HG03342 (cell line): ENCODE measurements around the gene FTCD.
"Not testable (repeated sequence)": the region's sequence is repeated elsewhere in the genome, so short reads cannot be mapped to it uniquely, and the experiment has no call there.

ENCODE experiments used
- ATAC-seq: cut with Tn5 transposase; IDR thresholded peaks from one replicate; pipeline ENCODE4 v1.9.1; 2021; ENCODE audit warnings: mild to moderate bottlenecking, moderate library complexity; ENCODE audit not compliant: unreplicated experiment

FTCD gene

DNA sequence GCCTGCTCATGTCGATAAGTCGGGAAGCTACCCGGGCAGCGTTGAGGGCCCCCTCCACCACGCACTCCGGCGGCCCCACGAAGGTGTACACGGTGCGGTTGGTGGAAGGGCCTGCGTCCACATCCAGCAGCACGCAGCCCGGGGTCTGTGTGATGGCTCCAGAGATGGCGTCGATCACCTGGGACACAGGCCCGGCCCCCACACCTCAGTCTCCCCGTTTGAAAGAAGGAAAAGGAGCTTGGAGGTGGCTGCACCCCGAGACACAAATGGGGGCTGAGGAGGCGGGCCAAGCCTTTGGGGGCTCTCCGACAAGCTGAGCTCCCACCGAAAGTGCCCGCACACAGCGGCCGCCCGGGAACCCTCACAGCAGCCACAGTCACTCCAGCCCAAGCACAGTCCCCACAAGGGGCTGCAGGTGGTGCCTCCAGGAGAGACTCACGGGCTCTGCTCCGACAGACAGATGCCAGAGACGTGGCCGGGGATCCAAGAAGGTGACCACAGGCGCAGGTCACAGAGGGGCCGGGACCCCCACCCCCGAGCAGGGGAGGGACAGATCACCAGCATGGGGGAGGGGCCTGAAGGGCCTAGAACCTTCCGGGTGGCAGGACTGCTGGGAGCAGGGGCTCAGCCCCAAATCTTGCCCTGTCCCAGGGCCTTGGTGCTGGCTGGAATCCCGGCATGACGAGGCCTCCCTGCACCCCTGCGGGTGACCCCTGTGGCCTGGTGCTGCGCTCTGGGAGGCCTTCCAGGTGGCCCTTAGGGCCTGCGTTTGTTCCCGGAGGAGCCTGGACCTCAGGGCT, 1.0 kb downstream of the FTCD start:
- no peak for ATAC-seq

DNA sequence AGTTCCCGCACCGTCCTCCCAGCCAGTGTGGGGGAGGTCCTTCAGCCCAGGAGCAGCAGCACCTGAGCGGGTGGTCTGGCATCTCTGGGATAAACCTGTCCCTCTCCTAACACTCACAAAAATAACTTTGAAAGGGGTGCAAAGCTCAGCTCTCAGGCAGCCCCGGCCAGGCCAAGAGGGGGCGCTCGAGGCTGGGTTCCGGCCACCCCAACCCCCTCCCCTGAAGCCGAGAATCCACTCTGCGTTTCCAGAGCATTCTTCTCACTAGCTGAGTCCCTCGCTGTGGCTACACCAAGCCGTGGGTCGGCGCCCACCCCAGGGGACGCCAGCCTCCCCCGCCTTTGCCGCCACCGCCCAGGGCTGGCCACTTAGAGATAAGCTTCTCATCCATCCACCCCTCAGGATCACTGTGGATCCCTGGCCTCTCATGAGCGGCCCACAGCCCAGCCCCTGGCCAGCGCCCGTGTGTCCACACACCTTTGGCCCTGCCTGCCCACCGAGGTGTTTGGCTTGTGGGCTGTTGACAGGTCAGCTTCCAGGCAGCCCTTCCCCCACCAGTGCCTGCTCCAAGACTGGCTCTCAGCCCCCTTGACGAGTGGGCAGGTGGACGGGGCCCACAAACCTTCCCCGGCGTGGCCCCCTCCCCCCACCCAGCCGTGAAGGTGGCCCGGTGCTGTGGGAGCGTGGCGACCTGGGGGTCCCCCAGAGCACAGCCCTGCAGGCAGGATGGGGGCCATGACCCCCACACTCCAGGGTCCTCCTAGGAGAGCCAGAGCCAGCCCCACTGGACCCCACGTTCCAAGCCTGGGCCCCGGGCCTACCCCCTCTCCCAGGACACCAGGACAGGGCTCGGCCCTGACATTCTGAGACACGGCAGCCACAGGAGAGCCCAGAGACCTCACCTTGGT, 1.9 kb downstream of the FTCD start:
- ATAC-seq = no peak

DNA sequence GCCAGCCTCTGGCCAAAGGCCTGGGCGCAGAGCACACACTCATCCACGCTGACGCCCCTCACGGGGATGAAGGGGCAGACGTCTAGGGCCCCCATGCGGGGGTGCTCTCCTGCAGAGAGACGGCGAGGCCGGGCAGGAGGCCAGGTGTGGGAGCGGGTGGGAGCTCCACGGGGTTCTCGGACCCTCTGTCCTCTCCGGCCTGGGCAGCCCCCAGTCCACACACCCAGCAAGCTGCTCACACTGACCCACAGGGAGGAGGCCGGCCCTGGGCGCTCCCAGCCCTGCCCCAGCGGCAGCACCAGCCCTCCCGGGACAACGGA, 2.5 kb downstream of the FTCD start:
- no peak for ATAC-seq

DNA sequence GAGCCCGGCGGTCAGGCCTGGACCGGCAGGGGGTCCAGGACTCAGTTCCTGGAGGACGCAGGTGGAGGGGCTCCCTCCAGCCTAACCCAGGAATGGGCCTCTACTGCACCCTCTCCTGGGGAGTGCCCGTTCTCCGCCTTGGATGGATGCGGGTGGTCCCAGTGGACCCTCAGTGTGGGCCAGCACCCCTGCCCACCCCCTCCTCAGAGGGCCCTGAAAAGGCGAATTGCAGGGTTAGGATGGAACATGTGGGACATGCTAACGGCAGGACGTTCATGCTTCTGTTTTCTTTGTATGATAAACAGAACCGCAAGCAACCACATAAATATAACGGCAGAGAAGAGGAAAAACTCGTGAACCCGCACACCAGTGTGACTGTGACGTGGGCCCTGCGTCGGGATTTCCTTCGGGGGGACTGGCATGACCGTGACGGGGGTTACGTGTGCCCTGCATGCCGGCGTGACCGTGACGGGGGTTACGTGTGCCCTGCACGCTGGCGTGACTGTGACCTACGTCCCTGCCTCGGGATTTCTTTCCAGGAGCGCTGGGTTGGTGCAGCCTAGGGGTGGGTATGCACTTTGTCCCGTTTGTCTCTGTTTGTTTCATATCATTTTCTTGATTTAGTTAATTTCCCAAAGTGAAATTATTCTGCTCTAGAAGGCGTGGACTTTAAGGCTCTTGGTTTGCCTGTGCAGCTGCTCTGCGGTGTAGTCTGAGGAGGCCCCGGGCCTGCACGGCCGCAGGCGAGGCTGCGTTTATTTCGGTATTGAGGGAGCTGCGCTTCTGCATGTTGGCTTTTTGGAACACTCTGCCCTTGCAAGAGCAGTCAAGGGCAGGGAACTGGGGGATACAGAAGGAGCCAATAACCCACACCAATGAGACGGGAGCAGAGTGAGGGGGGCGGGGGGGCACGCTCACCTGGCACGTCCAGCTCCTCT, 3.1 kb downstream of the FTCD start:
- ATAC-seq = no peak

DNA sequence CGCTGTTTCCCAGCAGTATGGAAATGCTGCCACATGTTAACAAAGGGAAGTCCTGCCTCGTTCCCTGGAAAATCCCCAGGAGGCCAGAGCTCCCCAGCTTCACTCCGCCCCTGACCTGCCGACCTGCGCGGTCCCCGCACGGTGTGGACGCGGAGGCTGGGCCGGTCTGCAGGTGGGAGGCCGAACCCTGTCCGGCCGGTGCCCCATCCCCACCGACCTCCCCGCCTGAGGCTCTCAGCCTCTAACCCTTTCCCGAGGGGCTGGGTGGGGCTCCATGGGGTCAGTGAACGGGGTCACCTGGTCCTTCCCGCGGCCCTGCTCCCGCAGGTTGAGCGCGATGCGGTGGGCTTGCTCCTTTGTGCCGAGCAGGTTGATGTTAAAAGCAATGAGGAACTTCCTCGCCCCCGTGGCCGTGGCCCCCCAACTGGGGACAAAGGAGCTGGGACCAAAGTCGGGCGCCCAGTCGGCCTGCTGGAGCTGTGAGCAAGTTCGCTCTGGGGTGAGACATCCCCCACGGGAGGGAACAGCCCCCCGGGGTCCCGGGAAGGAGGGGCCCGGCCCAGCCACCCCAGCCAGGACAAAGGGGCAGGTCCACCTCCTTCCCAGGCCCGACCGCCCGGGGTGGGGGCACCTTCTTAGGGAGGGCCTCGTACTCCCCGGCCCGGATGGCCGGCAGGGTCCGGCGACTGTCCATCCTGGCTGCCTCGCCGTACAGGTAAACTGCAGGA, 4.0 kb downstream of the FTCD start:
- no peak for ATAC-seq

DNA sequence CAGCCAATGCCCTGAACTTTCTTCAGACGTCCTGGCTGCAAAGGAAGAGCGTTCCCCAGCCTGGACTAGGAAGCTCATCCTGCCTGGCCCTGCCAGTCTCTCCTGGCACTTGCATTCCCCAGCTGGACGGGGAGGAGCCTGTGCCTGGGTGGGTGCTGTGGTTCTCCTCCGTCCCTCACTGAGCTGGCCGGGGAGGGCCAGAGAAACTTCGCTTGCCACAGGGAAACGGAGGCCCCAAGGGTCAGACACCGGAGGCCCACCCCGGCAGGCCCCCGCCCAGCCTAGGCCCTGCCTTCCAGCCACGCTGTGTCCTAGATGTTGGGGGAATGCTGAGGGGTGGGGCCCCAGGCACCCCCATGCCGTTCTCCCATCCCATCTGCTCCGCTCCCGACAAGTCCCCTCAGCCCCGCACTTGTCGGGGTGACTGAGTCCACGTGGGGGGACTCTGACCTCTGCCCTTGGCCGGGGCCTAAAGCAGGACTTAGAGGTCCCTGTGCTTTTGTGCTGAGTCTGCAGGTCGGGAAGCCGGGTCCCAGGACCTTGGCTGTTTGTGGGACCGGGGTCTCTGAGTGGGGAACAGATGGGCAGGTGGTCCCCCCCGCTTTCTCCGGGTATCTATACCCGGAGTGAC, 4.8 kb downstream of the FTCD start:
- ATAC-seq = no peak

DNA sequence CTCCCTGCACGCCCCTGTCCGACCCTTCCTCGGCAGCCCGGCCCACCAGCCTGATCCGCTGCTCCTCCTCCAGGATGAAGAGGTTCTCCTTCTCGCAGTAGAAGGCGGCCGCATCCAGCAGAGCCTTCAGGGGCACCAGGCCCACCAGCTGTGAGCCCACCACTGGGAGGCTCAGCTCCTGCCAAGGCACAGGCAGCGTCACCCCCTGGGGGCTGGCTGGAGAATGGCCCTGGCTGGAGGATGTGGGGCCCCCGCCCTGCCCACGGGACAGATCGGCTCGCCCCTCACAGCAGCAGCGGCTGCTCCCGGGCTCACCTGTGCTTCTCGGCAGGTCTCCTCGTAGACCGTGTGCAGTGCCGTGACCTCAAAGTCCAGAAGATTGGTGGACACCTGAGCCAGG, 5.3 kb downstream of the FTCD start:
- ATAC-seq = no peak

DNA sequence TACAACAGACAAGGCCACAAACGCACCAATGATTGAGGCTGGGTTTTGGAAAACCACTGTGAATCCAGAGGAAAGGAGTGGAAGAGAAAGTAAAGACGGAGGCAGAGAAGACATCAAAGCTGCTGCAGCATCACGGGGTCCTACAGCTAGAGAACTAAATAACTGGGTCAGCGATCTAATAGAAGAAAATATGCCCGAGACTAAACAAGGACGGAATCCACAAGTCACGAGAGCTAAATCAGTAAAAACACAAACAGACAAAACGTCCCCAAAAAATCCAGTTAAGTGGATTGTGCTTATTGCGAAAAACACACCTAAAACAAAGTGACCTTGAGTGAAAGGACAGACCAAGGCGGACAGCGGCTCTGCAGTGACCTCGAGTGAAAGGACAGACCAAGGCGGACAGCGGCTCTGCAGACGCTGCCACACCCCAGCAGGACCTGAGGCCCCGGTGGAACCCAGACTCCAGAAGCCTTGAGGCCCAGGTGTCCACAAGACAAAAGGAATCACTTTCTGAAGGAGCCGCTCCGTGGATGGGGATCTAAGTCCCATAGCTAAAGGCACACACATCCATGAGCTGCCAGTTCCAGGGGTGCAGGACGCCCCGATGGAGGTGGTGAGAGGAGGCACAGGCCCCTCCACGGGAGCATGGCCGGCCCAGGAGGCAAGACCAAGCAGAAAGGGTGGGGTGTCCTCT, 6.0 kb downstream of the FTCD start:
- ATAC-seq = no peak

DNA sequence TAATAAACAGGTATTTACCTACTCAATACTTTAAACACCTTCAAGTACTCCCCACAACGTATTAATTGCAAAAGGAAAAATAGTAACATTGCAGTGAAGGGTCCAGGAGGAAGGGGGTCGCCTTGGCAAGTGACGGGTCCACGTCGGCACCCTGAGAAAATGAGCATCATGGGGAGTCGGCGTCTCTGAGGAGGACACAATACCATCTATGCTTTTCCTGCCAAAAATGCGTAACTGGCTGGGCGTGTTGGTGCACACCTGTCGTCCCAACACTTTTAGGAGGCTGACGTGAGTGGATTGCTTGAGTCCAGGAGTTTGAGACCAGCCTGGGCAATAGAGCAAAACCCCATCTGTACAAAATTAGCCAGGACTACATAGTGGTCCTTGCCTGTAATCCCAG, 7.3 kb downstream of the FTCD start:
- ATAC-seq = no peak

DNA sequence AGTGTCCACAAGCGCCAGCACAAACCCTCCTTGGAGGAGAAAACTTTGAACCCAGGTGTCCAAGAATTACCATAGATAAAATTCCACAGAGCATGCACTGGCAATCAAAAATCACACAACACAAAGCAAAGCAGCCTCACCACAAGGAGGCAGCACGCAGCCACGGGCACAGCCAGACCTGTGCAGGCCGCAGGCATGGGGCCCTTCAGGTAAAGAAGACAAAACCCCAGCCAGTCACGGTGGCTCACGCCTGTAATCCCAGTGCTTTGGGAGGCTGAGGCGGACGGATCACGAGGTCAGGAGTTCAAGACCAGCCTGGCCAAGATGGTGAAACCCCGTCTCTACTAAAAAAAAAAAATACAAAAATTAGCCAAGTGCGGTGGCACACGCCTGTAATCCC, 8.0 kb downstream of the FTCD start:
- ATAC-seq = not testable (repeated sequence)

DNA sequence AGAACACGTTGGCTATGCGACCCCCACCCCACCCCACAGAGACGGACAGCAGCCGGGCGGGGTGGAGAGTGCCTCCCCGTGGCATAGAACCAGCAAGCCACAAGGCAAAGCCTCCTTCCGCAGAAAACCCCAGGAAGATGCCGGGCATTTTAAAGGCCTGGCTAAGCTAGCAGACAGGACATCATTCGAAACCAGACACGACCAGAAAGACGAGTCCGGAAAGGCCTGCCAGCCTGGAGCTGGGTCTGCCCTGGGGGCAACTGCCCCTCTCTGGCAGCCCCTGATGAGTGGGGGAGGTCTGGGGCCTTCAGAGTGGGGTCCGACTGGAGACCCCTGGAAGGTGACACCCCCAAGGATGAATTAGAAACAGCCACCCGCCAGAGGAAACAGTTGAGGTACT, 8.5 kb downstream of the FTCD start:
- ATAC-seq = no peak

DNA sequence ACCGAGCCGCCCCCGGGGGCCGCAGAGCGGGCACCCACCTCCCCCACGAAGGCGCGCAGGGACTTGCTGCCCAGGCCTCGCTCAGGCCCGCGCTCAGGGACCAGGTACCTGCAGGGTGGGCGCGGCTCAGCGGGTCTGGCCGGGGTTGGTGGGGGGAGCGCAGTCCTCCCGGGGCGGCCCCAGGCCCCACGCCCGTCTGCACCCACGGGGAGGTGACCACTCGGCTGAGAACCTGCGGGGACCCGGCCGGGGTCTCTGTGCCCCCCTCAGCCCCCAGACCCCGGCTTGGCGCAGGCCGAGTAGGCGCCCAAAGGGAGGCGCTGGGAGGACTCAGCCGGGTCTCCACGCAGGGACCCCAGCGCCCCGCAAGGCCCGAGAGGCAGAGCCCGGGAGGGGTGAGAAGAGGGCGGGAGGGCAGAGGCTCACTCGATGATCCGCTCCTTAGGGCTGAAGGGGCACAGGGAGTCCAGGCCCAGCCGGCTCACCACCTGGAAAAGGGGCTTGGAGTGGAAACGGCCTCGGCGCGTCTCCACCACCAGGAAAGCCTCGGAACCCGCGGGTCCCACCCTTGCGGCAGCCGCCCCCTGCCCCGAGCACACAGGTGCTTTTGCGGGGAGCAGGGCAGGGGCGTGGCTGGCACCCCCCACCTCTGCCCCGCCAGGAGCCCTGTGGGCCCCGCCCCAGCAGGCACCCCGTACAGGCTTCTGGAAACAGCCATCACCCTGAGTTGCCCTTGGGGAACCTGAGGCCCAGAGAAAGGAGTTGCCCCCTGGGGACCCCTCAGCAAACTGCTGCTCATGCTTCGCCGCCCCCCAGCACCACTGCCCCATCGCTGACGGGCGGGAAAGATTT, 9.3 kb downstream of the FTCD start:
- ATAC-seq = no peak

DNA sequence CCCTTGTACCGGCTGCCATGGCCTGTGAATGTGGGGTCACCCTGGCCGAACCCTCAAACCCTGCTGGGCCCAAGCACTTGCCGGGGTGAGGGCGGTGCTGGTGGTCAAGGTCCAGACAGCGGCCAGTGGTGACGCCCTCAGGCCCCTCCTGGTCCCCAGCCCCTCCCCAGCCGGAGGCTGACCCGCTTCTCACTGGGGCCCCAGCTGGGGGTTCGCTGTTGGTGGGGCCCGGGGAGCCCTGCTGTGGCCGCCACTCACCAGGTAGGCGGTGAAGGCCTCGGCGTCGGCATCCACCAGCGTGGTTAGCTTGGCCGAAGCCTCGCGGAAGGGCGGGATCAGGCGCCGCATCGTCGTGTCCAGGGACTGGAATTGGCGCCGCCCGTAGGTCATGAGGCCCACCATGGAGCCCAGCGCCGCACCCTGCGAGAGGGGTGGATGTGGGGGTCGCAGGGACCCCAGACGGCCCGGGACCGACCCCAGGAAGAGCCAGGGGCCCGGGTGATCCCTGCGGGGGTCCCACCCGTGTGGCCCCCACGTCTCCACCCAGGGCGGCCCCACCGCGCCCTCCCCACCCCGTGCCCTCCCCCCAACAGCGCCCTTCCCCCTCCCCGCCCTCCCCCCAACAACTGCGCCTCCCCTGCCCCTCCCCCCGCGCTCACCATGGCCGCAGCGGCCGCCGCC, 10.1 kb downstream of the FTCD start:
- ATAC-seq = no peak

DNA sequence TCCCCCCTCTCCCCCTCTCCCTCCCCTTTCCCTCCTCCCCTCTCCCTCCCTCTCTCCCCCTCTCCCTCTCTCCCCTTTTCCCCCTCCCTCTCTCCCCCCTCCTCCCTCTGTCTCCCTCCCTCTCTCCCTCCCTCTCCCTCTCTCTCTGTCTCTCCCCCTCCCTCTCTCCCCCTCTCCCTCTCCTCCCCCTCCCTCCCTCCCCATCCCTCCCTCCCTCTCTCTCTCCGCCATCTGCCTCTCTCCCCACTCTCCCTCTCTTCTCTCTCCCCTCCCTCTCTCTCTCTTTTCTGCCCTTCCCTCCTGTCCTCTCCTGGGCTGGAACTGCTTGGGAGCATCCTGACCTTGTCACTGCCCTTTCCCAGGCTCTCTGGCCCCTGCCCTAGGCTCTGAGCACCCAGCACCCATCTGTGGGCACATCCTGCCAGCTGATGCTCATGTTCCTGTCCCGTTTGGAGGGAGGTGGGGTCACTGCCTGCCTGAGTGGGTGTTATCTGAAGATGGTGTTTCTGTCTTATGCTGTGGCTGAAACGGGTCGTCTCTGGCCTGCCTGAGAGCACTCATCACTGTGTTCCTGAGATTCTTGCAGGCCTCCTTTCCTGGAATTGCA, 10.8 kb downstream of the FTCD start:
- ATAC-seq = no peak

DNA sequence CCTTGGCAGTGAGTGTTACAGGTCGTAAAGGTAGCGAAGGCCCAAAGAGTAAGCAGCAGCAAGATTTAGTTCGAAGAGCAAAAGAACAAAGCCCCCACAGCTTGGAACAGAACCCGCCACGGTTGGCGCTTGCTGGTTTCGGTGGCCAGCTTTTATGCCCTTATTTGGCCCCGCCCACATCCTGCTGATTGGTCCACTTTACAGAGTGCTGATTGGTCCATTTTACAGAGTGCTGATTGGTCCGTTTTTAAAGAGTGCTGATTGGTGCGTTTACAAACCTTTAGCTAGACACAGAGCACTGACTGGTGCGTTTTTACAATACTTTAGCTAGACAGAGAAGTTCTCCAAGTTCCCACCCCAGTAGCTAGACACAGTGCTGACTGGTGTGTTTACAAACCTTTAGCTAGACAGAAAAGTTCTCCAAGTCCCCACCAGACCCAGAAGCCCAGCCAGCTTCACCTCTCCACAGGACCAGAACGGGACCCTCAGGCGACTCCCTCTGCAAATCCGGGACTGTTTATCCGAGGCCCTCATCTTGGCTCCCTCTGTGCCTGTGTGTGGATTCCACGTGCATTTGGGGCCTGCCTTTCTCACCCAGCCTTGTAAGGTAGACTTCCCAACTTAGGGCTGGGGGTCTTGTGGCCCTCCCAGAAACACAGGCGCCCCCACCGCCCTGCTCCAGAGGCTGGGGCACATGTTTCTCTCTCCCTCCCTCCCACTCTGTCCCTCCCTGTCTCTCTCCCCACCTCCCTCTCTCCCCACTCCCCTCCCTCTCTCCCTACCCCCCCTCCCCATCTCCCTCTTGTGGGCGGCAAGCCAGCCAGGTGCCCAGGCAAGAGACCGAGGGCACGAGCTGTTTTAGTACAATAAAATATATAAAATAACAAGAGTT, 12.6 kb downstream of the FTCD start:
- ATAC-seq = no peak

DNA sequence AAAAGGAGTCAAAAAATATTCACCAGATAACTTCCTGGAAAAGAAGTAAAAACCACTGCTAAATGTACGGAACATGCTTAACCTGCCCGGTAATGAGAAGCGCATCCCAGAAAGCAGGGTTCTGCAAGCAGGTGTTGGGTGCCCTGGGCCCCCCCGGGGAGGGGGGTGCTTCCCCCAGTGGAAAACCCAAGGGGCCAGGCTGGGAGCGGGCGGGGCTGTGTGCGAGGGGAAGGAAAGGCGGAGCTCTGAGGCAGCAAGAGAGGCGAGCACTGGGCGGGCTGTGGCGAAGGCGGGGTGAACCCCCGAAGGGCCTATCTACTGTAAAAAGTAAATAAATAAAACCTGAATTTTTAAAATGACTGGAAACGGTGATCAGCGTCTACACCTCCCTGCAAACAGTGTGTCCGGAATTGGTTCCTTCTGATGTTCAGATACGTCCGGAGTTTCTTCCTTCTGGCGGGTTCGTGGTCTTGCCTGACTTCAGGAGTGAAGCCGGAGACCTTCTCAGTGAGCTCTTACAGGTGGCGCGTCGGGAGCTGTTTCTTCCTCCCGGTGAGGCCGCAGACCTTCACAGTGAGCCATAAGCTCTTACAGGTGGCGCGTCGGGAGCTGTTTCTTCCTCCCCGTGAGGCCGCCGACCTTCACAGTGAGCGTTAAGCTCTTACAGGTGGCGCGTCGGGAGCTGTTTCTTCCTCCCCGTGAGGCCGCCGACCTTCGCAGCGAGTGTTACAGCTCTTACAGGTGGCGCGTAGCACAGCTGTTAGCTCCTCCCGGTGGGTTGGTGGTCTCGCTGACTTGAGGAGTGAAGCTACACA, 13.4 kb downstream of the FTCD start:
- no peak for ATAC-seq
